Measurements from ENCODE around the gene CLIP4. TPM values are rescaled to one million over a fixed set of nuclear protein-coding genes. Genes with fewer than 3 reads are reported as not detected.

Gene CLIP4
- total and polyA plus RNA-seq, 10 of the 15 experiments (the other 5 are each of a cell fraction or from before 2014, with no cell fraction given): 5.5 to 34.9 (median 16.8) TPM

DNA sequence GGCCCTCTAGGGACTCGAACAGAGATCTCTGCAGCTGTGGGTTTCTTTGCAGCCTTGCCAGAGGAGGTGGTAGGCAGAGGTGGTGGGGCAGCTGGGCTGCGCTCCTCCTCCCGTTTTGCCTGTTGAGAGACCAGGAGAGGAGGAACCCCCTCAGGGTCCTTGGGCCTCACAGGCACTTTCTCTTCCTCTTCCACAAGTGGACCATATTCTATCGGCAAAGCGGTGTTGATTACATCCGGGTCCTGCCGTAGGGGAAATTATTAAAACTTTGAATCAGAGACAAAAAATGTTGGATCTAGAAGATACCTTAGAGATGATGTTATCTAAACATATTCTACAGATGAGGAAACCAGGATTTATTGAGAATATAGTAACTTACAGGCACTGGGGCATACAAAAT, 78.5 kb downstream of the CLIP4 start (continued):
- TF ChIP-seq, protein P1, sequence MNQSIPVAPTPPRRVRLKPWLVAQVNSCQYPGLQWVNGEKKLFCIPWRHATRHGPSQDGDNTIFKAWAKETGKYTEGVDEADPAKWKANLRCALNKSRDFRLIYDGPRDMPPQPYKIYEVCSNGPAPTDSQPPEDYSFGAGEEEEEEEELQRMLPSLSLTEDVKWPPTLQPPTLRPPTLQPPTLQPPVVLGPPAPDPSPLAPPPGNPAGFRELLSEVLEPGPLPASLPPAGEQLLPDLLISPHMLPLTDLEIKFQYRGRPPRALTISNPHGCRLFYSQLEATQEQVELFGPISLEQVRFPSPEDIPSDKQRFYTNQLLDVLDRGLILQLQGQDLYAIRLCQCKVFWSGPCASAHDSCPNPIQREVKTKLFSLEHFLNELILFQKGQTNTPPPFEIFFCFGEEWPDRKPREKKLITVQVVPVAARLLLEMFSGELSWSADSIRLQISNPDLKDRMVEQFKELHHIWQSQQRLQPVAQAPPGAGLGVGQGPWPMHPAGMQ (IDR thresholded peaks at IDR 0.05; ENCODE audit: borderline replicate concordance): no peak
- TF ChIP-seq HCFC1 (IDR thresholded peaks at IDR 0.05; ENCODE audit: low read length): no peak
- TF ChIP-seq NR2C2 (IDR thresholded peaks at IDR 0.05; ENCODE audit: borderline replicate concordance, control insufficient read depth, insufficient read length, low read depth): no peak
- TF ChIP-seq, protein P2, sequence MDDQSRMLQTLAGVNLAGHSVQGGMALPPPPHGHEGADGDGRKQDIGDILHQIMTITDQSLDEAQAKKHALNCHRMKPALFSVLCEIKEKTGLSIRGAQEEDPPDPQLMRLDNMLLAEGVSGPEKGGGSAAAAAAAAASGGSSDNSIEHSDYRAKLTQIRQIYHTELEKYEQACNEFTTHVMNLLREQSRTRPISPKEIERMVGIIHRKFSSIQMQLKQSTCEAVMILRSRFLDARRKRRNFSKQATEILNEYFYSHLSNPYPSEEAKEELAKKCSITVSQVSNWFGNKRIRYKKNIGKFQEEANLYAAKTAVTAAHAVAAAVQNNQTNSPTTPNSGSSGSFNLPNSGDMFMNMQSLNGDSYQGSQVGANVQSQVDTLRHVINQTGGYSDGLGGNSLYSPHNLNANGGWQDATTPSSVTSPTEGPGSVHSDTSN (IDR thresholded peaks at IDR 0.05; ENCODE audit: insufficient replicate concordance, low read depth, low read length): no peak

DNA sequence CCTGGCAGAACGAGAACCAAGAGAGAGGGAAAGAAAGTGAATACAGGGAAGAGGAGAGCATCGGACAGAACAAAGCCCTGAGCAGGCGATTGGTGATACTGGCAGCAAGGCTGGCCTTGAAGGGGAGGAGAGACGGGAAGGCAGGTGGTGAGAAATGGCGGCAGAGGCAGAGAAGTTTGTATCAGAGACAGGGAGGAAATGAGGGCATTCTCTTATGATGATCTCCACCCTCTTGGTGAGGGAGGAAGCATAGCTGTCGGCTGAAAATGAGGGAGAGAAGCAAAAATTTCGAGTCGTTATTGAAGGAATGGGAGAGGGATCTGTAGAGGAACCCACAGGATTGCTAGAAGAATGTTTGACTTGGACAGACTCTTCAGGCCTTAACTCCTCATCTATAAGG, 80.6 kb downstream of the CLIP4 start:
- H3K4me3 ChIP-seq: no peak overlapping the region
- H3K9ac ChIP-seq (ENCODE audit: control insufficient read depth, insufficient read depth, low read length): no peak overlapping the region
- no peak overlapping the region for H2AFZ ChIP-seq (ENCODE audit: control insufficient read depth, low read depth, low read length)
- no peak for DNase-seq (ENCODE audit: low read depth, low spot score)
- no peak for ATAC-seq
- no TSS peak for BruUV-seq (replicated peaks)
- no peaks in the 10 kb centered on the region for H3K9me3 ChIP-seq (replicated peaks; ENCODE audit: control insufficient read depth, insufficient read depth, low read length)
- H3K4me2 ChIP-seq (ENCODE audit: control insufficient read depth, insufficient read depth): no peak overlapping the region
- H4K20me1 ChIP-seq (ENCODE audit: control insufficient read depth, insufficient read depth): no peaks in the 10 kb centered on the region
- no peak overlapping the region for H3K27ac ChIP-seq (ENCODE audit: control insufficient read depth, insufficient read depth)
- ChIA-PET SMC1A (ENCODE audit: uncharacterized antibody, unreplicated experiment) (interaction anchor here (1.0 to 2.1 kb wide), 2 partner anchors 177 to 237 kb away, joined by 3 to 5 read pairs; no protein-coding TSS in a partner anchor), CTCF (interaction anchor here (1.4 kb wide), 1 partner anchor 375 kb away, joined by 4 read pairs; no protein-coding TSS in a partner anchor), RAD21 (ENCODE audit: unreplicated experiment) (interaction anchor here (1.3 to 1.4 kb wide), 2 partner anchors 134 to 375 kb away, joined by 3 read pairs; no protein-coding TSS in a partner anchor), POLR2A (no interaction called here)
- H3K27me3 ChIP-seq (replicated peaks in 1 of 2; ENCODE audit: control insufficient read depth in 2 of 2, insufficient read depth in 2 of 2, low read length in 1 of 2): no peaks in the 10 kb centered on the region
- no peak for FAIRE-seq
- in situ Hi-C loops (cut with MboI) (loop anchor here (5.0 kb wide), 1 partner anchor 373 kb away; no protein-coding TSS in a partner anchor), intact Hi-C loops (cut with micrococcal nuclease; ENCODE audit: unreplicated experiment) (loop anchor here (1.0 to 5.0 kb wide), 3 partner anchors 78 to 373 kb away; partner anchors contain the start of gene CLIP4)
- TF ChIP-seq, protein P3, sequence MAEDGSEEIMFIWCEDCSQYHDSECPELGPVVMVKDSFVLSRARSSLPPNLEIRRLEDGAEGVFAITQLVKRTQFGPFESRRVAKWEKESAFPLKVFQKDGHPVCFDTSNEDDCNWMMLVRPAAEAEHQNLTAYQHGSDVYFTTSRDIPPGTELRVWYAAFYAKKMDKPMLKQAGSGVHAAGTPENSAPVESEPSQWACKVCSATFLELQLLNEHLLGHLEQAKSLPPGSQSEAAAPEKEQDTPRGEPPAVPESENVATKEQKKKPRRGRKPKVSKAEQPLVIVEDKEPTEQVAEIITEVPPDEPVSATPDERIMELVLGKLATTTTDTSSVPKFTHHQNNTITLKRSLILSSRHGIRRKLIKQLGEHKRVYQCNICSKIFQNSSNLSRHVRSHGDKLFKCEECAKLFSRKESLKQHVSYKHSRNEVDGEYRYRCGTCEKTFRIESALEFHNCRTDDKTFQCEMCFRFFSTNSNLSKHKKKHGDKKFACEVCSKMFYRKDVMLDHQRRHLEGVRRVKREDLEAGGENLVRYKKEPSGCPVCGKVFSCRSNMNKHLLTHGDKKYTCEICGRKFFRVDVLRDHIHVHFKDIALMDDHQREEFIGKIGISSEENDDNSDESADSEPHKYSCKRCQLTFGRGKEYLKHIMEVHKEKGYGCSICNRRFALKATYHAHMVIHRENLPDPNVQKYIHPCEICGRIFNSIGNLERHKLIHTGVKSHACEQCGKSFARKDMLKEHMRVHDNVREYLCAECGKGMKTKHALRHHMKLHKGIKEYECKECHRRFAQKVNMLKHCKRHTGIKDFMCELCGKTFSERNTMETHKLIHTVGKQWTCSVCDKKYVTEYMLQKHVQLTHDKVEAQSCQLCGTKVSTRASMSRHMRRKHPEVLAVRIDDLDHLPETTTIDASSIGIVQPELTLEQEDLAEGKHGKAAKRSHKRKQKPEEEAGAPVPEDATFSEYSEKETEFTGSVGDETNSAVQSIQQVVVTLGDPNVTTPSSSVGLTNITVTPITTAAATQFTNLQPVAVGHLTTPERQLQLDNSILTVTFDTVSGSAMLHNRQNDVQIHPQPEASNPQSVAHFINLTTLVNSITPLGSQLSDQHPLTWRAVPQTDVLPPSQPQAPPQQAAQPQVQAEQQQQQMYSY (CRISPR knock-in tag; IDR thresholded peaks at IDR 0.05): no peak
- no peaks in the 10 kb centered on the region for H3K79me2 ChIP-seq (ENCODE audit: control insufficient read depth, insufficient read depth, low read length)
- H3K4me1 ChIP-seq (ENCODE audit: control insufficient read depth, insufficient read depth, low read length): no peaks in the 10 kb centered on the region
- WGBS (ENCODE audit: insufficient coverage, insufficient replicate concordance, low lambda C conversion rate, missing lambda C conversion rate): 92% methylated on average over 7 of the region's 8 CpGs
- H3K36me3 ChIP-seq (ENCODE audit: control insufficient read depth in 2 of 2, insufficient read depth in 2 of 2, low read length in 1 of 2): no peaks in the 10 kb centered on the region

Measured in GM12878 (cell line).